ENCODE data around the gene VIM.

- TF ChIP-seq CTCF (IDR thresholded peaks at IDR 0.05 in 8 of 11, conservative IDR thresholded peaks at IDR 0.05 in 3 of 11) (no peak), POLR2A (IDR thresholded peaks at IDR 0.05) (no peak), POLR2AphosphoS5 (IDR thresholded peaks at IDR 0.05) (no peak)
Observed at GRCh38 chr10:17265468-17265867, 37.4 kb downstream of the VIM start.
